Measurements from ENCODE around the gene THEM5.

Gene THEM5

DNA sequence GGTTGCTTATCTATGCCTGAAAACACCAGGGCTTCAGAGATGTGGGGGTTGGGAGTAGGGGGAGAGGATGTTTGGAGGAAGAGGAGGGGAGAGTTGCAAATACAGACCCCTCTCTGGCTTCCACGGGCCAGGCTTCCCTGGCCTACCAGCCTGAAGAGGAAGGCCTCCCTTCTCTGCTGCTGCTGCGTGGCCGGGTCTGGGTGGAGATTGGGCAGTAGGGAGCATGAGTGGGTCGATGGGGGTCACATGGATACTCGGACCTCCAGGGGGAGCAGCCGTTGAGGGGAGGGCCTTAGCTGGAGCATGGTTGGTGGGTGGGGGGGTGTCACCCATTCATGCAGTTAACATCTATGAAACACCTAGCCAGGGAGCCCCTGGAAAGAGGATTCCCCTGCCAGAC, 23.5 kb downstream of the THEM5 start:
- TF ChIP-seq CTCF (IDR thresholded peaks at IDR 0.05; ENCODE audit: low read depth, low read length, missing control alignments): no peak

DNA sequence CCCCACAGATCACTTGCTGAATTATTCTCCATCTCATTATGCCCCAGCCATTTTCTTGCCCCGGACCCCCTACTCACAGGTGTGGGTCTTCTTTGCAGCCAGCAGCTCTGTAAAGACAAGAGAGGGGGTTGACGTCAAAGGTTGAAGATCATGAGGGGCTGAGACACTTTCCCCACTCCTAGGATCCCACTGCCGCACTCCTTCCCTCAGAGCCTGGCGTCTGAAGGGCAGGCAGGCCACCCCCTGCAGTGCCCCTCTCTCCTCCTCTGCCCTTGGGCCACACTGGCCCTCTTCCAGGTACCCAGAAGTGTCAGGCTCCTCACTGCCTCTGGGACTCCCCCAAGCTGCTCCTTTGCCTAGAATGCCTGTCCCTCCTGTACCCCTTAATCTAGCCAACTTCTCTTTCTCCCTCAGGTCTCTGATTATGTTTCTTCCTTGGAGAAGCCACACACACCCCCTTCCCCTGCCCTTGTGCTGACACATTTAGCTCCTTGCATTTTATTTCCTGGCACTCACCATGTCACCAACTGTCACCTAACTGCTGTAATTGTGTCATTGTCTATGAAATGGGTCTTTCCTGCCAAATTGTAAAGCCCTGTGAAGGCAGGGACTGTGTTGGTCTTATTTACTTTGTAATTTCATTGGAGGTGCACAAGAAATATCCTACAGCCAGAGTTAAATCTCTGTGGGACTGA, 24.0 kb downstream of the THEM5 start:
- no peak for TF ChIP-seq CTCF (IDR thresholded peaks at IDR 0.05; ENCODE audit: low read depth, low read length, missing control alignments)
- no peak overlapping the region for H3K4me3 ChIP-seq (replicated peaks; ENCODE audit: low read depth, low read length)
- DNase-seq (ENCODE audit: extremely low read depth, low read depth): no peak

More for the DNA sequence above, 23.5 kb downstream of the THEM5 start:
- no peak overlapping the region for H3K4me3 ChIP-seq (replicated peaks; ENCODE audit: low read depth, low read length)
- no peak for DNase-seq (ENCODE audit: extremely low read depth, low read depth)

- no peak for DNase-seq (ENCODE audit: extremely low read depth, low read depth)
- no peak overlapping the region for H3K4me3 ChIP-seq (replicated peaks; ENCODE audit: low read depth, low read length)
- TF ChIP-seq CTCF (IDR thresholded peaks at IDR 0.05; ENCODE audit: low read depth, low read length, missing control alignments): no peak
These were observed 24.6 kb downstream of the THEM5 start for GRCh38 chr1:151828921-151829320.

GRCh38 chr1:151827853-151828252, 25.7 kb downstream of the THEM5 start:
- DNase-seq (ENCODE audit: extremely low read depth, low read depth): no peak
- no peak for TF ChIP-seq CTCF (IDR thresholded peaks at IDR 0.05; ENCODE audit: low read depth, low read length, missing control alignments)
- H3K4me3 ChIP-seq (replicated peaks; ENCODE audit: low read depth, low read length): no peak overlapping the region

- TF ChIP-seq CTCF (IDR thresholded peaks at IDR 0.05; ENCODE audit: low read depth, low read length, missing control alignments): no peak
- no peak overlapping the region for H3K4me3 ChIP-seq (replicated peaks; ENCODE audit: low read depth, low read length)
- DNase-seq (ENCODE audit: extremely low read depth, low read depth): no peak
These were observed 27.5 kb downstream of the THEM5 start for GRCh38 chr1:151825751-151826660.

- no peak for DNase-seq (ENCODE audit: extremely low read depth, low read depth)
- TF ChIP-seq CTCF (IDR thresholded peaks at IDR 0.05; ENCODE audit: low read depth, low read length, missing control alignments): no peak
- H3K4me3 ChIP-seq (replicated peaks; ENCODE audit: low read depth, low read length): no peak overlapping the region
These were observed 28.3 kb downstream of the THEM5 start for GRCh38 chr1:151825204-151825603.
